Endodermal cell (in vitro differentiated cells): ENCODE results near the gene NRXN3. TPM values are rescaled to one million over a fixed set of nuclear protein-coding genes. Genes with fewer than 3 reads are reported as not detected.

Experiments
- DNase-seq: peaks from one replicate; pipeline ENCODE4 v3.0.0-alpha.2; 2017
- H3K27ac ChIP-seq: 2 replicates; pipeline ENCODE4 v1.5.1; 2013; ENCODE audit warnings: mild to moderate bottlenecking, low read depth, low read length, moderate library complexity
- H3K27me3 ChIP-seq: 2 replicates; pipeline ENCODE4 v1.6.1; 2013; ENCODE audit warnings: mild to moderate bottlenecking, low read length, moderate library complexity; ENCODE audit not compliant: insufficient read depth, control insufficient read depth, poor library complexity, severe bottlenecking
- H3K36me3 ChIP-seq: 2 replicates; pipeline ENCODE4 v1.7.0; 2013; ENCODE audit warnings: mild to moderate bottlenecking, low read length, moderate library complexity; ENCODE audit not compliant: control insufficient read depth, insufficient read depth
- H3K4me1 ChIP-seq: one replicate; pipeline ENCODE4 v1.7.0; 2013; ENCODE audit warnings: low read length; ENCODE audit not compliant: control insufficient read depth, insufficient read depth
- H3K4me3 ChIP-seq: 2 replicates; pipeline ENCODE4 v1.5.1; 2013; ENCODE audit warnings: mild to moderate bottlenecking, low read length, moderate library complexity
- H3K9ac ChIP-seq: 2 replicates; pipeline ENCODE4 v1.6.1; 2013; ENCODE audit warnings: mild to moderate bottlenecking, low read length, moderate library complexity; ENCODE audit not compliant: poor library complexity, severe bottlenecking; ENCODE audit errors: extremely low read depth
- H3K9me3 ChIP-seq: 2 replicates; pipeline ENCODE4 v1.6.1; 2013; ENCODE audit warnings: mild to moderate bottlenecking, low read length, moderate library complexity; ENCODE audit not compliant: control insufficient read depth
- H3K27ac Mint-ChIP-seq: 2 replicates; pipeline ENCODE4 v1.8.0; 2020; ENCODE audit warnings: mixed read lengths
- H3K27me3 Mint-ChIP-seq: 2 replicates; pipeline ENCODE4 v1.8.0; 2021; ENCODE audit warnings: mild to moderate bottlenecking, mixed read lengths; ENCODE audit not compliant: insufficient read depth
- H3K36me3 Mint-ChIP-seq: 2 replicates; pipeline ENCODE4 v1.8.0; 2020; ENCODE audit warnings: low read depth, mixed read lengths
- H3K4me1 Mint-ChIP-seq: 2 replicates; pipeline ENCODE4 v1.8.0; 2020; ENCODE audit warnings: mixed read lengths
- H3K4me3 Mint-ChIP-seq: 2 replicates; pipeline ENCODE4 v1.8.0; 2020; ENCODE audit warnings: mild to moderate bottlenecking, moderate library complexity, mixed read lengths
- H3K9me3 Mint-ChIP-seq: 2 replicates; pipeline ENCODE4 v1.8.0; 2020; ENCODE audit warnings: mild to moderate bottlenecking, mixed read lengths
- WGBS, 2 experiments: methylation state at CpG; one replicate each; pipeline versions ENCODE4 v1.1.5 to v1.1.7; 2013; ENCODE audit warnings: missing lambda C conversion rate in 2 of 2, mixed read lengths in 1 of 2; ENCODE audit not compliant: insufficient coverage in 1 of 2, insufficient read length in 1 of 2; 5-methylcytosine and 5-hydroxymethylcytosine counted together
- total RNA-seq, 2 donors: library from RNA; stranded (reverse); fragmentation: NEBNext Ultra II Directional in 1 of 2; extraction: Animal tissue kit (Norgen Biotek cat#: 25700) in 1 of 2; gene quantifications; 2 replicates in 1 of 2; 3 replicates in 1 of 2; pipeline ENCODE4 v1.2.1, GENCODE V29; 2021
- TF ChIP-seq, protein P1 (sequence below): fragments of 200-600 bp; sonication (generic); conservative IDR thresholded peaks from 2 replicates; pipeline ENCODE4 v1.5.0; 2021; ENCODE audit warnings: antibody characterized with exemption, mild to moderate bottlenecking

NRXN3 gene
- total RNA-seq, 2 donors from 2014 or later, result 20.9 to 21.4 TPM

DNA sequence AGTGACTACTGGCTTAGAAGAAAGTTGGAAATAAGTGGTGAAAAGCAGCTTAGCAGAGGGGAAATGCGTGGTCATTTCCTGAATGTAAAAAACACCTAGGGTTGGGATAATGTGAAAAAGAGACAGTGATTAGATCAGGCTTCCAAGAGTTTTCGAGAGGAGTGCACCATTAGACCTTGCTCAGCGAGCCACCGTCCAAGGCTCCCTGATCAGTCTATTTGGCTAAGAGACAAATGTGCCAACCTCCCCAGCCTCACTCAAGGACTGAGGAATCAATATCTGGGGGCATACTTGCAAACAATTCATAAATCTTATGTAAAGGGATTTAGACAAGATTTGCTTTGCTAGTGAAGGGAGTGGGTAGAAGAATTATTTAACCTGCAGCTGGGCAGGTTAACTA, 594.5 kb downstream of the NRXN3 start:
- Mint-ChIP-seq H3K36me3 (no peaks in the 10 kb centered on the region), H3K27ac (peak overlapping the region; percentile 57), H3K4me1 (peaks cover 34% of the 10 kb centered on the region), H3K9me3 (no peaks in the 10 kb centered on the region), H3K4me3 (no peak overlapping the region), H3K27me3 (no peaks in the 10 kb centered on the region)
- no peak overlapping the region for H3K4me3 ChIP-seq
- TF ChIP-seq, protein P1, sequence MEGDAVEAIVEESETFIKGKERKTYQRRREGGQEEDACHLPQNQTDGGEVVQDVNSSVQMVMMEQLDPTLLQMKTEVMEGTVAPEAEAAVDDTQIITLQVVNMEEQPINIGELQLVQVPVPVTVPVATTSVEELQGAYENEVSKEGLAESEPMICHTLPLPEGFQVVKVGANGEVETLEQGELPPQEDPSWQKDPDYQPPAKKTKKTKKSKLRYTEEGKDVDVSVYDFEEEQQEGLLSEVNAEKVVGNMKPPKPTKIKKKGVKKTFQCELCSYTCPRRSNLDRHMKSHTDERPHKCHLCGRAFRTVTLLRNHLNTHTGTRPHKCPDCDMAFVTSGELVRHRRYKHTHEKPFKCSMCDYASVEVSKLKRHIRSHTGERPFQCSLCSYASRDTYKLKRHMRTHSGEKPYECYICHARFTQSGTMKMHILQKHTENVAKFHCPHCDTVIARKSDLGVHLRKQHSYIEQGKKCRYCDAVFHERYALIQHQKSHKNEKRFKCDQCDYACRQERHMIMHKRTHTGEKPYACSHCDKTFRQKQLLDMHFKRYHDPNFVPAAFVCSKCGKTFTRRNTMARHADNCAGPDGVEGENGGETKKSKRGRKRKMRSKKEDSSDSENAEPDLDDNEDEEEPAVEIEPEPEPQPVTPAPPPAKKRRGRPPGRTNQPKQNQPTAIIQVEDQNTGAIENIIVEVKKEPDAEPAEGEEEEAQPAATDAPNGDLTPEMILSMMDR, result no peak
- H3K36me3 ChIP-seq, result no peaks in the 10 kb centered on the region
- no peak overlapping the region for H3K9ac ChIP-seq
- H3K27ac ChIP-seq, result no peak overlapping the region
- H3K4me1 ChIP-seq, result peaks cover 6% of the 10 kb centered on the region
- H3K27me3 ChIP-seq, result no peaks in the 10 kb centered on the region
- DNase-seq, result no peak
- H3K9me3 ChIP-seq, result no peaks in the 10 kb centered on the region
- WGBS, 2 experiments, result 75 to 93% methylated on average over 4 of the region's 4 CpGs

DNA sequence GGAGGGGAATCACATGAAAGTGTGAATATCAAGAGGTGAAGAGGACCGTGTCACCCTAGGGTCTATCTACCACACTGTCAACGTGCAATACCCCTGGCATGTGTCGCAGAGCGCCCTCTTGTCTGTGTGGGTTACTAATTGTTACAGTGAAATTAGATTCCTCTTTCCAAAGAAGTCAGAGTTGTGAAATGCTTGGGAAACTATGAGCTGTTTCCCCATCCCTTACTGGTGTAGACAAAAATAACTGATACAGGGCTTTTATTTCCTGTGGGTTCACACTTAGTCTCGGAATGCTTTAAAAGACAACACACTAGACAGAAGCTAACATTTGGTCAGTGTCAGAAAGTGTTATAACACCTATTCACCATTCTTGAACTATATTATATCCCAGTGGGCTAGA, 597.3 kb downstream of the NRXN3 start:
- Histone ChIP-seq H3K27me3 (no peaks in the 10 kb centered on the region), H3K27ac (no peak overlapping the region), H3K9ac (no peak overlapping the region), H3K9me3 (no peaks in the 10 kb centered on the region), H3K4me1 (peaks cover 6% of the 10 kb centered on the region), H3K4me3 (no peak overlapping the region), H3K36me3 (no peaks in the 10 kb centered on the region)
- no peak overlapping the region for H3K27ac Mint-ChIP-seq
- TF ChIP-seq, protein P1, result no peak
- DNase-seq, result no peak
- H3K9me3 Mint-ChIP-seq, result no peaks in the 10 kb centered on the region
- no peak overlapping the region for H3K4me3 Mint-ChIP-seq
- no peaks in the 10 kb centered on the region for H3K27me3 Mint-ChIP-seq
- no peaks in the 10 kb centered on the region for H3K36me3 Mint-ChIP-seq
- WGBS, 2 experiments, result 89 to 100% methylated on average over 3 to 5 of the region's 5 CpGs
- peaks cover 25% of the 10 kb centered on the region for H3K4me1 Mint-ChIP-seq

DNA sequence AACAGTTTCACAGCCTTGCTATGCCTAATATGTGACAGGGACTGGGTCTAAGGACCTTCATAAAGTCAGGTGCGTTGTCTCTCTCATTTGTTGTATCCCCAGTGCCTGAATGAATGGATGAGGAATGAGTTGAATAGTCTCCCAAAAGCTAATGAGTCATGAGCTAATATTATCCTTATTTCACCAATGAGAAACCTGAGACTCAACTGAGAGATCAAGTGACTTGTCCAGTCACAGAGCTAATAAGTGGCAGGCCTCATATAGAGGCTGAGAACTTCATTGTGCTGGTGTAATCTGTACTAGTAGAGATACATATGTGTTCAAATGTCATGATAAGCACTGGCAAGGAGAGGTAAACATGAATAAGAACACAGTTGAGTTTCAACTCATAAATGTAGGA, 612.4 kb downstream of the NRXN3 start:
- no peak overlapping the region for H3K27ac Mint-ChIP-seq

More for the DNA sequence above, 612.4 kb downstream of the NRXN3 start:
- no peaks in the 10 kb centered on the region for H3K27me3 Mint-ChIP-seq
- Histone ChIP-seq H3K27ac (no peak overlapping the region), H3K27me3 (no peaks in the 10 kb centered on the region), H3K4me1 (no peaks in the 10 kb centered on the region), H3K9me3 (no peaks in the 10 kb centered on the region), H3K36me3 (no peaks in the 10 kb centered on the region), H3K9ac (no peak overlapping the region), H3K4me3 (no peak overlapping the region)
- no peaks in the 10 kb centered on the region for H3K4me1 Mint-ChIP-seq
- H3K36me3 Mint-ChIP-seq, result no peaks in the 10 kb centered on the region
- TF ChIP-seq, protein P1, result no peak
- no peak for DNase-seq
- no peak overlapping the region for H3K4me3 Mint-ChIP-seq
- peaks cover 3% of the 10 kb centered on the region for H3K9me3 Mint-ChIP-seq
- 81 to 100% methylated on average over 1 of the region's 1 CpG for WGBS, 2 experiments
